Stimulated activated CD8-positive, alpha-beta memory T cell treated with anti-CD3 and anti-CD28 coated beads, Interleukin-4, amount 100 ng/mL, for 24 hours (primary cell): ENCODE data around the gene UVSSA.

Experiments
- DNase-seq: peaks from one replicate; pipeline ENCODE4 v3.0.0-alpha.2; 2020; ENCODE audit warnings: low read depth

UVSSA gene, protein sequence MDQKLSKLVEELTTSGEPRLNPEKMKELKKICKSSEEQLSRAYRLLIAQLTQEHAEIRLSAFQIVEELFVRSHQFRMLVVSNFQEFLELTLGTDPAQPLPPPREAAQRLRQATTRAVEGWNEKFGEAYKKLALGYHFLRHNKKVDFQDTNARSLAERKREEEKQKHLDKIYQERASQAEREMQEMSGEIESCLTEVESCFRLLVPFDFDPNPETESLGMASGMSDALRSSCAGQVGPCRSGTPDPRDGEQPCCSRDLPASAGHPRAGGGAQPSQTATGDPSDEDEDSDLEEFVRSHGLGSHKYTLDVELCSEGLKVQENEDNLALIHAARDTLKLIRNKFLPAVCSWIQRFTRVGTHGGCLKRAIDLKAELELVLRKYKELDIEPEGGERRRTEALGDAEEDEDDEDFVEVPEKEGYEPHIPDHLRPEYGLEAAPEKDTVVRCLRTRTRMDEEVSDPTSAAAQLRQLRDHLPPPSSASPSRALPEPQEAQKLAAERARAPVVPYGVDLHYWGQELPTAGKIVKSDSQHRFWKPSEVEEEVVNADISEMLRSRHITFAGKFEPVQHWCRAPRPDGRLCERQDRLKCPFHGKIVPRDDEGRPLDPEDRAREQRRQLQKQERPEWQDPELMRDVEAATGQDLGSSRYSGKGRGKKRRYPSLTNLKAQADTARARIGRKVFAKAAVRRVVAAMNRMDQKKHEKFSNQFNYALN

DNA sequence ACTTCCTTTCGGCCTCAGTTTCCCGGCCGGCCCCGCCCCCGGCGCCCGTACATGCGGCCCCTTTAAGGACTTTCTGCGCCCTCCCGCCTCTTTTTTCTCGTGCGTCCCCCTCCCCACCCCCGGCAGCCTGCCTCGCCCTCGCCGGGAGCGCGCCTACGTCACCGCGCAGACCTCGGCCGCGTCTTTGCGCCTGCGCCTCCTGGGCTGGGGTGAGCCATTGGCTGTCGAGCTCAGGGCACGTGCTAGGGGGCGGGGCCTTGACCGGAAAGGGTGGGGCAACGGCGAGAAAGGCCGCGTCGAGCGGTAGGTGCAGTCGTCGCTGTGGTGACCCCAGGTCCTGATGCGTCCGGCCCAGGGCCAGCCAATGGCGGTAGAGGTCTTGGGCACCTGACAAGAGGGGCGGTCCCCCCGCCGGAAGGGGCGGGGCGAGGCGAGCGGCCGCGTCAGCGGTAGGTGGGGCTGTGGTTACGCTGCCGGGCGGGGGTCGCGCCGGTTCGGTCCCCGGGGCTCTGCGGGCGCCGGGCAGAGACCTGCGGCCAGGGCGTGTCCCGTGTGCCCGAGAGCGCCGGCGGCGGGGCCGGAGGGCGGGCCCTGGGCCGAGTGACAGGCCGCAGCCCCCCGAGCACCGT, at the start of gene UVSSA:
Gene UVSSA, plus strand, starts transcription at position 428 of the 629 bp plus-strand sequence. CDS start 884 bp downstream, outside the sequence.
- peak; percentile 100 for DNase-seq

DNA sequence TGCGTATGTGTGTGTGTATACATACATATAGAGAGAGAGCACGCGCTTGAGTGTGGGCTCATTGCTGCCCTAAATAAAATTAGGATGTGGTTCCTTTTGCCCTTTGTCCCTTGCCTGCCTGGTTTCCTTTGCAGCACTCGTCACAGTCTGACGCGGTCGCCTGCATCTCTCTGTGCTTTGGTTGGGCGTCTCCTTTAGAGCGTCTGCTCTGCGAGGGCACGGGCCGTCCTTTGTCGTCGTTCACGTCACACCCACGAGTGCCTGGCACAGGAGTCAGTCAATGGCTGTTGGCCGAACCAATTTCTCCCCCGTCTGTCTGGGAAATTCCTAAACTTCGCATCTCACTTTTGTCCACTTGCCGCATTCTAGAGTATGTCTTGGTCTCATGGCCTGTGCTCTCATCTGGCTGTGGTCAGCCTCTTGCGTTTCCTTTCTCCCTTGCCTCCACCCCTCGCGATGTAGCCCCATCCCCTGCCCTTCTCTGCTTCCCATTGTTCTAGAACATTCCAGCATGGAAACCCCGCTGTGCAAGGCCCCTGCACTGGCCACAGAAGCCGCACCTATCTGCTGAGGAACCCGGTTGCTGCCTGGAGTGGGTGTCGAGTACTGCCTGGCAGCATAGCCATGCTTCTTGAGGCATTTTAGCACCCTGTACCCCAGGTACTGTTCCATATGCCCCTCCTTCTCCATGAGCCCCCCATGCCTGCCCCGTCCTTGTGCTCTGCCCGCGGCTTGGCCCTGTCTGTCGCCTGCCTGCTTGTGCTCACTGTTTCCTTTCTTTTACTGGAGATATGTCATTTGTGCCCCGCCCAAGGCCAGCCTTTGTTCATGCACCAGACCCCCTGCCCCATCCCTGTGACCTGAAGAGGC, 49.3 kb upstream of the UVSSA start:
- no peak for DNase-seq

DNA sequence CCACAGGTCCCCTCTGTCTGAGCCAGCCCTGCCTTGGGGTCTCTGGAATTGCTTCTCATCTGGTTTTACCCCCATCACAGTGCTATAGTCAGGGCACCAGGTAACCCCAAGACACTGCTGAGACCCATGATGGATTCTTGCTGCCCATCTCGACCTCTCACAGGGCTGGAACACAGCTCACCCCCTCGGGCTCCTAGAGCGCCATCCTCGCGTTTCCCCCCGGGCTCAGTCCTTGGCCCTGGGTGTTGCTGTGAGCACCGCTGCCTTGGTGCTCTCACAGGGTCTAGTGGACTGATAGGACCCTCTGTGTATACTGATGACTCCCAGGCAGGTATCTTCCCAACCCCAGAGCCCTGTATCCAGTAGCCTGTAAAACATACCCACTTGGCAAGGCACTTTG, 48.5 kb upstream of the UVSSA start:
- no peak for DNase-seq

DNA sequence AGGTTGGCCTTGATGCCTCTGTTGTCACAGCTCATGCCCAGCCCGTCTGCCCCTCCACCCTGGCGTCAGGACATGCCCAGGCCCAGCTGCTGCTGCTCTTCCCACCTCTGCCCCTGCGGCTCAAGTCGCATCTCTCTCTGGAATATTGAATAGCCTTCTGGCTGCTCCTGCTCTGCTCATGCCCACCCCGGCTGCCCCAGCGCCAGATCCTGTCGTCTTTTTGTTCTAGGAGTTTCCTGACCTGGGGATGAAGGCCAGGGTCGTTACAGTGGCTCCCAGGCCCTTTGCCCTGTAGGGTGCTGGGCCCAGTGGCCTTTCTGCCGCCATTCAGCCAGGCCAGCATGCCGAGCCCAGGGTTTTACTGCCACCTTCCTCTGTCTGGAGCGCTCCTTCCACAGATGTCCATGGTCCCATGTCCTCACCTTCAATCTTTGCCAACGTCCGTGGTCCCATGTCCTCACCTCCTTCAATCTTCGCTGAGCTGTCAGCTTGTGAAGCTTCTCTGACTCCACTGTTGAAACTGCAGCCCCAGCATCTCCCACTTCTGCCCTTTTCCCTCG, 47.6 kb upstream of the UVSSA start:
- DNase-seq = no peak

DNA sequence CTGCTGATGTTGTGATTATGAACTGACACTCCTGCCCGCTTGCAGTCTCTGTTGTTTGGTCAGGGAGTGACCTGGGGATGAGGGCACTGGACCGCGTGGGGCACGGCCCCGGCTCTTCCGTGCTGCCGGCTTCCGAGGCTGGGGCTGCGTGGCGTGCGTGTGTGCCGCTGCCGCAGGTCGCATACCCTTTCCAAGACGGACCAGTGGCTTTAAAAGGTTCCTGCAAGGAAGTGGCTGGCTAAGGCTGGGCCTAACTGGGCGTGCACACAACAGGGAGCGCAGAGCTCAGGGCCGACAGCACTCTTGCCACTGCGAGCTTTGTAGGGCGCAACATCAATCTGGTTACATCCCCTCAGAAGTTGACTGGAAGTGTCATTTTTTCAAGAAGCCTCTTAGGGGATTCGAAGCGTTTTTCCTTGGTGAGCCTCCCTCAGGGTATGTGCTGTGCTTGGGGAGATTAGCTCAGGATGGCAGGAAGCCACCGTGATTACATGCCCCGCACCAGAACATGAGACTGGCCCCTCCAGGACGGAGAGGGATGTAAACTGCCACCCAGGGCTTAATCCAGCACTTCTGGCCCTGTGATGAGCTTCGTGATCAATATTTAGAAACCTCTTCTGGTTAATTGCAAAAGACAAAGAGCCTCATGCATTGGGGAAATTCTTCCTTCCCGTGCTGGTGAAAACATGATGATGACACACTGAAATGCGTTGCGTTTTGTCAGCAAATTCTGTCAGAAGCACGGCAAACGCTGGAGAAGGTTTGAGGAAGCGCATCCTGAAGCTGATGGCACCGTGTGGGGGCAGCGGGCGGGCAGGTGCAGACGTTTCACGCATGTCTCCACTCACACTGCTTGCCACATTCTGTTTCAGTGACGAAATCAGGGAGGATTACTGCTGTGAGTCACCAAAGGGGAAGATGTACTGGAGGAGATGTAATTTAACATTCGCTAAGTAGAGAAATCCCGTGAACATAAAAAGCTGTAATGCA, 46.2 kb upstream of the UVSSA start:
- no peak for DNase-seq

DNA sequence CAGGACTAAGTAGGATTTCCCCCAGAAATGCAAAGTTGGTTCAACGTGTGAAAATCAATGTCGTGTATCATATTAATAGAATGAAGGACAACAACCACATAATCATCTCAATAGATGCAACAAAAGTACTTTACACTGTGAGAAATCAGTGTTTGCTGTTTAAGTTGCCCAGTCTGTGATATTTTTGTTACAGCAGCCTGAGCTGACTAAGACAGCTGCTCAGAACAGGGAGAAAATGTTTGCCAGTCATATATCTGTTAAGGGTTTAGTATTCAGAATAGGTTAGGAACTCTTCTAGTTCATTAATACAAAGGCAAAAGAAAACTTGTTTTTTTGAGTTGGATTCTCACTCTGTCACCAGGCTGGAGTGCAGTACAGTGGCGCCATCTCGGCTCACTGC, 44.8 kb upstream of the UVSSA start:
- no peak for DNase-seq

DNA sequence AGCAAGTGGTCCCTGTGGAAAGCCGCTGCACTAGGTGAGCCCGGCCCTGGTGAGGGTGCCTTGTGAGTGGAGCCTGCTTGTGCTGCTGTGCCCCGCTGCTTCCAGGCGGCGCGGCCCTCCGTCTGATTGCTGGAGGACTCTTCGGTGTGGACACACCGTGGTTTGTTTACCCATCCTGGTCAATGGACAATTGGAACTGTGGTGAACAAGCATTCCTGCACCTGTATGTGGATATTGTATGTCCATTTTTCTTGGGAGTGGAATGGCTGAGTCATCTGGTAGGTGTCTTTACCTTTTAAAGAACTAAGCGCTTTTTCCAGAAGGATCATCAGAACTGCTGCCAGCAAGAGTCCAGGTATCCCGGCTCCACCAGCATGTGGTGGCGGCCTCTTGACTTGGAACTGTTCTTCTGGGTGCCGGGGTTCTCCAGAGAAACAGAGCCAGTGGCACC, 41.7 kb upstream of the UVSSA start:
- no peak for DNase-seq

DNA sequence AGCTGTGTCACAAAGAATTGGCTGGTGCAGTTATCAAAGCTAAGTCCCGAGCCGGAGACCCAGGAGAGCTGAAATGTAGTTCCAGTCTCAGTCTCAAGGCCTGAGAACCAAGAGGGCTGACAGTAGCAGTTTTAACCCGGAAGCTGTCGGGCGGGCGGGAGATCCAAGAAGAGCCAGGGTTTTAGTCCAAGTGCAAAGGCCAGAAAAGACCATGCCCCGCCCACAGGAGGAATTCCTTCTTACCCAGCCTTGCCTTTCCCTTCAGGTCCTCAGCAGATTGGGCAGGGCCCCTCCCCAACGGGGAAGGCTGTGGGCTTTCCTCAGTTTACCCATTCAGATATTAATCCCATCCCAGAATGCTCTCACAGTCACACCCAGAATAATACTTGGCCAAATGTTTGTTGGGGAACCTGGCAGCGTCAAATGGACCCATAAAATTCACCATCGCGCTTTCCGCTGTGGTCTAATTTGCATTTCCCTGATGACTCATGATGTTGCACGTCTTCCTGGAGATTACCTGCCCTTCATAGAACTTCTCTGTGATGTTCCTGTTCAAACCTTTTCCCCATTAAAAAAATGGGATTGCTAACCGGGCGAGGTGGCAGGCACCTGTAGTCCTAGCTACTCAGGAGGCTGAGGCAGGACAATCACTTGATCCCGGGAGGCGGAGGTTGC, 41.1 kb upstream of the UVSSA start:
- DNase-seq = no peak

DNA sequence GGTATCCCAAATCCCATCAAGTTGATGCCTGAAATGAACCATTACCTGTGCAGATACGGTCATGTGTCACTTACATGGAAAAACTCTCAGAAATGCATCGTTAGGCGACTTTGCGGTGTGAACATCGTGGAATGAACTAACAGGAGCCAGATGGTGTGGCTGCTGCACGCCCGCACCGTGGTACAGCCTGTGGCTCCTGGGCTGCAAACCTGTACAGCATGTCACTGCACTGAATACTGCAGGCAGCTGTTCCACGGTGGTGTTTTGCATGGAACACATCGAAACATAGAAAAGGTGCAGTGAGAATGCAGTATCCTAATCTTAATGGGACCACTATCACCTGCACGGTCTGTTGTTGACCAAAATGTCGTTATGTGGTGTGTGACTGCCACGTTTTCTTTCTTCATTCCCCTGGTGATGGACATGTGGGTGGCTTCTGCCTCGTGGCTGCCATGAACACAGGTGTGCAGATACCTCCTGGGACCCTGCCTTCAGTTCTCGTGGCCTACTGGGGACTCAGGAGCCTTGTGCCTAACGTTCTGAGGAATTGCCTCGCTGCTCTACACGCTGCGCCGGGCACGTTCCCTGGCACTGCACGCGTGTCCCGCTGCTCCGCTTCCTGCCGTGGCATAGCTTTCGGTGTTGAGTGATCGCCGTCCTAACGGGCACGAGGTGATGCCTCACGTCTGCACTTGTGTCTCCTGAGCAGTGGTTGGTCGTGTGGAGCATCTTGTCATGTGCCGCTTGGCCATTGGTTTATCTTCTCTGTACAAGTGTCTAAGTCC, 38.9 kb upstream of the UVSSA start:
- no peak for DNase-seq

DNA sequence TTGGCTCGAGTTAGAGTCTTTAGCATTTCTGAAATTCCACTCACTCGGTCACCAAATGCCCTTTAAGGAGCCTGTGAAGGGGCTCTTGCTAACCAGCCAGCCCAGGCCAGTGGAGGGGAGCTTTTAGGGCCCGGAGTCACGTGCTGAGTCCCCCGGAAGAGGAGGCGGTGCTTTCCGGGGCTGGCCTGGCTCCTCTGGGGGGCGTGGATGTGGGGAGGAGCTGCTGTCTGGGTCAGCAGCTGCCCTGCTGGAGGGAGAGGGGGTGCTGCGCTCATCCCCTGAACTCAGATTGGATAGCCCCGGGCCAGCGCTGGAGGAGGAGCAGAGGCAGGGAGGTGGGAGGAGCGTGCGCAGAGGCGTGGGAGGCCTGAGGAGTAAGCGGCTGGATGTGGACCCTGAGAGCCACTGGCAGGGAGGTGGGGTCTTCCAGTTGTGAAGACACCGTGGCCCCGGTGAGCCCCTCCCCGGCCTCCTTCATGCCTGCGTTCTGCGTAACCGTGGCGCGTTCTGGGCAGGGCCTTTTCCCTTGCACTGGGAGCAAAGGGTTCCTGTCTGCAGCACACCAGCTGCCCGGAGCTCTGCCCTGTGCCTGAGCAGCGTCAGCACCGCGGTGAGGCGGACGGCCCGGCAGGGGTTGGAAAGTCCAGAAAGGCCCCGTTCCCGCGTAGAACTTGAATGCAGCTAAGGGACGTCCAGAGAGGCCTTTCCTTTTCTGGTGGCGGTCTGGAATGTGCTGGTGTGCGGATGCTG, 37.6 kb upstream of the UVSSA start:
- peak; percentile 55 for DNase-seq

DNA sequence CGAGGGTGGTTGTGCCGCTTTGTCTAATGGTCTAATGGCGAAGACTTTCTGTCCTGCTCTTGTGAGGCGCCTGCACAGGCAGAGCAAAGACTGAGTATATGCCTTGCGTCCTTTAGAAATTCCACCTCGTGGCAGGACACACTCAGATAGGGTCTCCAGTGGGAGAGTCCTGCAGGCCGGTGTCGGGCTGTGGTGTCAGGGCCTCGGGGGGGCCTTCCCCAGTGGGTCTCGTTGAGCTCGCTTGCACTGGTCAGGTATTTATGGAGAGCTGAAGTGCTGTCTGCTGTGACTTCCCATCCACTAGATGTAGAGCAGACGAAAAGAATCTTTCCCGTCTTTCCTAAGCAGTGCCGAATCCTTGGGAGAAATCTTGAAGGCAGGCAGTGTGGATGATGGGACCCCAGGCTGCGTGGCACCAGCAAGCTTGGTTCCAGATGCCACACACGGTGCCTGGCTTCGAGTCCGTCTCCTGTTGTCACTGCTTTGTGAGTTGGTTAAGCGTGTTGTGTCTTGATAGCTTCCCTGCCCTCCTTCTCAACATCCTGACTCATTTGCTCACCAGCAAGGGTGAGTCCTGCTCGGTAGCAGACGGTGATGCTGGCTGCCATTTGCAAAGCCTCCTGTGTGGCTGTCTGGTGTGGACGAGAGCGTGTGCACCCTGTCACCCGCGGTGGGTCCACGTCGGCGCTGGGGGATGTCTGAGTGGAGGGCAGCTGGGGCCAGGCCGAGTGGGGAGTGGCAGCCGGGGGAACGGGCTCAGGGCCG, 36.8 kb upstream of the UVSSA start:
- no peak for DNase-seq

DNA sequence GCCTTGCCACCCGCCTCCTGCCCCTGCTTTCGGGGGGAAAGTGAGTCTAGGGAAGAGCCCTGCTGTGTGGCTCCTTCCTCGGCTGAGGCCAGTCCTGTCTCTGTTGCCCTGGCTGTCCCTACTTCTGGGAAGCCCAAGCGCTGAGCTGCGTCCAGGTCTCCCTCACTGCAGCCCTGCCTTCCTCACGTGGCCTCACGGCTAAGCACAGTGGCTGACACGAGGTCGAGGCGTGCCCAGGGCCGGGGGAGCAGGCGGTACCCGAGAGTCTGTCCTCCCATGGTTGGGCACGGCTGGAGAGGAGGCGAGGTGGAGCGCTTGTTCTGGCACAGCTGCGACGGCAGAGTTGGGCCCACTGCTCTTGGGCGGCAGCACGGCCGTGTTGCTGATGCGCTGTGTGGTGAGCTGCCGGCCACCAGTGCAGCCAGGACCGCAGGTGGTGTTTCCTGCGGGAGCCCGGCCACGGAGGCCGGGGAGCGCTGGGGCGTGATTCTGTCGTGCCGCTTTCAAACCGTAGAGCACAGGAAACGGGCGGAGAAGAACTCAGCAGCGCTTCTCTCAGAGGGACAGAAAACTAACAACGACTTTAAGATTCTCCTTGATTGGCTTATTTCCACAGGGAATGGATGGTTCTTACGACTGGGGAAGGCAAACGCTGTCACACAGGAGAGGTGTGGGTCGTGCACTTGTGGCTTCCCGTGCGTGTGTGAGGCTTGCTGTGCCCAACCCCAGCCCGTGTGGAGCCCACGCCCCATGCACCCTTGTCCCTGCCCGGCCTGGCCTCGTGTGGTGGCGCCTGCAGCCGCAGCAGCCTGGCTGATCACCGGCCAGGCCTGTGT, 36.0 kb upstream of the UVSSA start:
- no peak for DNase-seq

DNA sequence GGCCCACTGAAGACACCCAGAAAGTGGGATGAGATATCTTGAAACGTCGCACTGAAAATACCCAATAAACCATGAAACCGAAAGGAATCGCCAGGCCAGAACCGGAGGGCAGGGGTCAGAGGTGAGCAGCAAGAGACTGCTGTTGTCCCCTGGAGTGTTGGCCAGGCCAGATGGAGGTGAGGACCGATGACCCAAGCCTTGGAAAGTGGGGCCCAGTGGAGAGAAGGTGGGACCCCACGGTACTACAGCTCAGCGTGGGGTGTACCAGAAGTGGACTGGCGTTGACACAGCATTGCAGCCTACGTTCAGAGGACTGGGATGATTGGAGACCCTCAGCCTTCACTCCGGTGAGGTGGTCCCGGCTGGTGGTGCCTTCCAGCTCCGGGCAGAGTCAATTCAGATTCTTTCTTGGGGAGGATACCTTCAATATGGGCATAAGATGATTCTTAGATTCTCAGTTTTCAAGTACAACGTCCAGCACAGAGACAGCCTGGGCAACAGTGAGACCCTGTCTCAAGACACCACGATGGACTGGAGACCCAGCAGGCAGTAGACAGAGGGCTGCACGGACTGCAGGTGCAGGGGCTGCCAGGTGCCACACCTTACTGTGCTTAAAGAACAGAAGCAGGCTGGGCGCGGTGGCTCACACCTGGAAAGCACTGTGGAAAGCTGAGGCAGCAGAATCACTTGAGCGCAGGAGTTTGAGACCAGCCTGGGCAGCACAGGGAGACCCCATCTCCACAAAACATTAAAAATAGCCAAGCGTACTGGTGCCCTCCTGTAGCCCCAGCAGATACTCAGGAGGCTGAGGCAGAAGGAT, 34.0 kb upstream of the UVSSA start:
- DNase-seq = no peak

DNA sequence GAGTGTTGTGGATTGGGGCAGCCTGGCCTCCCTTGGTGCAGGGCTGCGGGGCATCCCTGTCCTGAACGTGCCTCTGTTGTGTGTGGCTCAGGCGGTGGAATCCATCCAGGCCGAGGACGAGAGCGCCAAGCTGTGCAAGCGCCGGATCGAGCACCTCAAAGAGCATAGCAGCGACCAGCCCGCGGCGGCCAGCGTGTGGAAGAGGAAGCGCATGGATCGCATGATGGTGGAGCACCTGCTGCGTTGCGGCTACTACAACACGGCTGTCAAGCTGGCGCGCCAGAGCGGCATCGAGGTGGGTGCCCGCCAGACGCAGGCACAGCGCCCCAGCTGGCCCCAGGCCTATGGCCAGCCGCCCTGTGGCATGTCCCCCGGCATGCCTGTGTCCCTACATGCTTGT, 31.7 kb upstream of the UVSSA start:
- DNase-seq = no peak

DNA sequence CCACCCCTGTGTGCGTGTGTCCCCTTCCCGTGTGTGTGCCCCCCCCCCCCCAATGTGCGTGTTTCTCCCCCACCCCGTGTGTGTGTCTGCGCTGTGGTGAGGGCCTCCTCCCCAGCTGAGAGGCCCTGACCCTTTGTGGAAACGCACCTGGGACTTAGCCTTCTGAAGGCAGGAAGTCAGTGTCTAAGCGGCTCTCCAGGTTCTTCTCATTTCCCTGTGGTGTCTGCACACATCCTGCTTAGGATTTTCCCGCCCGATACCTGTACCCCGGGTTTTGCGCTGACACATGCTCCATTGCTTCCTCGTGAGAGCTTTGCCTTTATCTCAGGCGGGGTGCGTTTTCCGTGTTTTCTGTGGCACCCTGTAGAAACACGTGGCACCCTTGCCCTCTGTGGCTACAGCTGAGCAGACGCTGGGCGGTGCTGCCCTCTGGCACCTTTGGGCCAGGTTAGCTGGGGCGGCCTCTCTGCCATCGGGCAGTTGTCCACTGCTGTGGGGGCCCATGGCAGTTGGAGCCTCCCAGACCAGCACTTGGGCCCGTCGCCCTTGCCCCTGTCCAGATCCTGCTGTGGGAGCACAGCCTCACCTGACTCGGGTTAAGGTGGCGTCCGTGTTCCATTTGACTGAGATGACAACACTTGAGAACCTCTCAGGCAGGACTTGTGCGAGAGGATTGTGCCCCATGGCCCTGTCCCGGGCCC, 31.0 kb upstream of the UVSSA start:
- DNase-seq = no peak
